HG02763 (cell line): ENCODE measurements around the gene BTRC.

Source experiments
- ATAC-seq: cut with Tn5 transposase; IDR thresholded peaks from one replicate; pipeline ENCODE4 v1.9.1; 2021; ENCODE audit warnings: mild to moderate bottlenecking, moderate library complexity; ENCODE audit not compliant: unreplicated experiment

The BTRC gene

DNA sequence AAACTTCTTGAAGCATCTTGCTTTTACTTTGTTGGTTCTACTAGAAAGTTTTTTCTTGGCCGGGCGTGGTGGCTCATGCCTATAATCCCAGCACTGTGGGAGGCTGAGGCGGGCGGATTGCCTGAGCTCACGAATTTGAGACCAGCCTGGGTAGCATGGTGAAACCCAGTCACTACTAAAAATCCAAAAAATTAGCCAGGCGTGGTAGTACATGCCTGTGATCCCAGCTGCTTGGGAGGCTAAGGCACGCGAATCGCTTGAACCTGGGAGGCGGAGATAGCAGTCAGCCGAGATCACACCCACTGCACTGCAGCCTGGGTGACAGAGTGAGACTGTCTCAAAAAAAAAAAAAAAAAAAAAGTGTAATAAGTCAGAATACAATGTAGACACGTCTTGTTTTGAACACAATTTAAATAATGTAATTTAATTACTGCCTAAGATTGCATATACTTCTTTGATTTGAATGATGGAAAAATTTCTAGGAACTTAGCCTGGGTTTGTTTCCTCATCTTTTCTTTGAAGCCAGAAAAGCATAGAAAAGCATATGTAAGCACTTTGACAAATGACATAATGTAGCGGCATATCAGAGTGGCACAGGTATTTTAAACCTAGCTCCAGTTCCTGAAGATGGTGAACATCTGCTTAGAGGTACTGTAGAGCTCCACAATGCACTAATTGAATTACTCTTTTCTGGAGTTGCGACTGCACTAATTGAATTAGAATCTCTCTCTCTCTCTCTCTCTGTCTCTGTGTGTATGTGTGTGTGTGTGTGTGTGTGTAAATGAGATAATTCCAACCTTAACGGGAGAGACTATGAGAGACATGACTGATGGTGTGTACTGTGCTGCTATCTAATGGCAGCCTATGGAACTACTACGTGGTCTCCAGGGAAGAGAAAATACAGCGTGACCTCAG, 87.8 kb downstream of the BTRC start:
- no peak for ATAC-seq

DNA sequence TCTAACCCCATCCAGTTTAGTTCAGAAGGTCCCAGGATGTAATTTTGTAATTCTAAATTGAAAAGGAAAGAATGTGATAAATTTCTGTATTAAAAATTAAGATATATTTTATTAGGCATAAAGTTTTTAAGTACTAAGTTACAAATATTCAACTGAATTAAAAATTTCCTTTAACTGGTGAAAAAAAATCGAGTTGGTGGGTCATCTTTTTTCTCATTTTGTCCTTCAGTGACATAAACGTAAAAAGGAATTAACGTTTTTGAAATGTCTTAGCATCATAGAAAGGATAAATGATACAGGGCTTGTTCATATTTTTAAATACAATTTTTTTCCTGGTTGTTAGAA, 88.5 kb downstream of the BTRC start:
- ATAC-seq, result no peak

DNA sequence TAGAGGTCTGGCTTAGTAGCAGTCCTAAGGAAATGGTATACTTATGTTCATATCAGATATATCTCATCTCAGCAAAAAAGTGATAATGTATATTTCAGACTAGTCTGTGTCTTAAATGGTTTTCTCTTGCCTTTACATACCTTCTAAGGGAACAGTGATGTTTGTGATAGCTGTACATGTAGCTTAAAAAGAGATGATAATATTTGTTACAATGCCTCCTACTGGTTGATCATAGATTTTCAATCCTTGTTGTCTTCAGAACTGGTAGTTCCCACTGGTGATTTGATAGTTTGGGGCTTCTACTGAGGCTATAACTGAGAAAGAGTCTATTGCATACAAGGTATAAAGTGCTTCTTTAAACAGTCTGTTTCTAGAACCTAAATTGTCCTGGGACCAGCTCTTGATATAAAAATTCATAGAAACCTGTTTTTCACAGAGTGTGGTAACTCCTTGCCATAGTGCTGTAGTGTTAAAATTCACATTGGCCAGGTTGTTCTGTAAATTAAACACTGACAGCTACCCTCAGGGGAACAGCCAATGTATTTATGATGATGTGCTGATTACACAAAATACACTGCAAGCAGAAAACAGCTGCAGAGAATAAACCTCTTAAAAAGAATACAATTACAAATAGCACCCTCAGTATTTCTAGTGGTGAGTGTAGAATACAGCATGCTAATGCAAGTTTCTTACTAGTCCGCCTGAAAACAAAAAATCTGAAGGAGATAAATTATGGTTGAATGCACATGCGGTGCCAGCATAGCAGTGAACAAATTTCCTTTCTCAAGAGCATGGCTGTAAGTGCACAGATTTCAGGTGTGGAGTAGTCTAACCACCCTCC, 90.3 kb downstream of the BTRC start:
- no peak for ATAC-seq

DNA sequence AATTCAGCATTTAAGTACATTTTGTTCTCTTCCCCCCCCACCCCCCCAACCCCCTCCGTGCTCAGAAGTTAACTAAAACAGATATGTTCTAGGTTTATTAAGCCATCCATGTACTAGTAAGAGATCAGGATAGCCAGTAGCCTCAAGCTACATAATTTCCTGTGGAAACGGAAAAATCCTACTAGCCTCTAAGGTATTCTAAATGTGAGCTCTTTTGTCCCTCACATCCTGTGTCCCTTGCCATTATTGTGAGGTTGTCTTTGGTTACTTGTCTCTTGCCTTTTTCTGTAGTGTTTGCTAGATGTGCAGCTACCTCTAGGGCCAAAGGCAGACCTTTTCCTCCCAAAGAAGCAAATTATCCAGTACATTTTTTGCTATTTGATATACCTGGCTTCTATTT, 92.1 kb downstream of the BTRC start:
- ATAC-seq, result no peak

DNA sequence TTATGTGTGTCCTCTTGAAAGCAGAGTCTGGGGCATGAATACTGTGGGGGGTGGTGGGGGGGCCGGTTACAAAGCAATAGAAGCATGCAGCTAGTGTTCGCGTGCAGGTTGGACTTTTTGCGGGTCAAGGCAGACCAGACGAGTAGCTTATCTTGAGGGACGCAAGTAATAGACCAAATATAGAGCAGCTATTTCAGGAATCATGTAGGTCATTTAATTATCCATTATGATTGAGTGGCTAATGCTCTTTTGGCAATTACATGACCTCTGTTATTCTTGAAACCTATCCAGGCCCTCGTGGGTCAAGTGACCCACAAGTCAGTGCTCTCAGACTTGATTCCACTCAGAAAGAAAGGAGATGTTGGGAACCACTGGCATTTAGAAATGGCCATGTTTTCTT, 93.0 kb downstream of the BTRC start:
- no peak for ATAC-seq

DNA sequence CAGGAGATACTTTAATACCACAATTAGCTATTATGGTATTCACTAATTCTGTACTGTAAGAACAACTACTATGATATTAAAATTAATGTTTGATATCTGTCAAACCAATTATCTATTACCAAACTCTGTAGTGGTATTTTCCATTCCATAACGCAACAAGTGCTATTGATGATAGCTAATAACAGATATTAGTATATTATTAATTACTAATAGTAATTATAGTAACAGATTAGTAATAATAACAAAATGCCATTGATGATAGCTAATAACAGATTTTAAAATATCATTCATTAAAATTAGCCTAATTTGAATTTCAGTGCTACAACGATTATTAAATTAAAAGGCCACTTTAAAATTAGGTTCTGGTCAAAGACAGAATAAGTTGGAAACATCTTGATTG, 93.5 kb downstream of the BTRC start:
- no peak for ATAC-seq

DNA sequence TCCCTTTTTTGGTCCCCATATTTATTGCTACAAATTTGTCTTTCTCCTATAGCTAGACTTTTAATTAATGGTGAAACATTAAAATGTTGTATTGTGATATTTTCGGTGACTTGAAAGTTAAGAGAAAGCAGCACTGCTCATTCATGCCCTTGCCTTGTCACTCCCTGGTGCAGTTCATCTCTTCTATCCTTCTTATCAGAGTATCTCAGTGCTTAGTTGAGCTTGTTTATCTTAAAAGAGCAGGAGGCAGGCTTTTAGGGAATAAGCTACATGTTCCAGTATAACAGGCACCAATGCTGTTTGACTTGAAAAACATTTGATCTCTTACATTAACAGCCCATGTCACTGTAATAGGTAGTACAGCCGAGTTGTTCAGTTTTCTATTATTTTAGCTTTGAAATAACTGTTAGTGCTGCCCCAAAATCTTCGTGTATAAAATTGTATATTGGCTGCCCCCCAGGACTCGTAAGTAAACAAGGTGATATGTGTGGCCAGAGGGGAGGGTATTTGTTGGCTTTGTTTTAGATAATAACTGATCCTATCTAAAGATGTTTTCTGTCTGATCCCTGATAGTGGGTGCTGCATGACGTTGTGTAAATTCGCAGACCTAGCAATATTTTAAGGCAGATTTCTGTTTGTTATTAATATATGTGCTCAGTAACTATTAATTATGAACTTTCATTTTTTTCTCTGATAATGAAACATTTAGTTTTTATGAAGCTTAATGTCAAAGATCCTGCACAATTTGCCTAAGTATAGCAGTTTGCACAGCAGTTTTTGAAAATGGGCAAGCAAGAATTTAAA, 96.5 kb downstream of the BTRC start:
- no peak for ATAC-seq

DNA sequence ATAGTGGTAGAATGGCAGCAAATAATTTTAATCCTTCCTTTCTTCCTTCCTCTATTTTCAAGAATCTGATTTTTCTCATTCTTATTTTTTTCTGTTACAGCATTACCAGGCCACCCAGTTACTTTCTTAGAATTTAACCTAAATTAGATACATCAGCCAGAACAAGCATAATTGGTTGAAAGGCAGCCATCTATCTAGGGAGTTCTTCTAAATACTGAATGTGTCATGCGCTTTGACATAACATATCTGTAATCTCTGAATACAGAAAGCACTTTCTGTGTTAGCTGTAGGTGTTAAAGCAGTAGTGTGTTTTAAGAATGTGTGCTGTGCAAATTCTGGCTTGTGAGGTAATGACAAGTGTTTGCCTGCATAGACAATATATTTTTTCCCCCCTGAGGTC, 97.3 kb downstream of the BTRC start:
- no peak for ATAC-seq

DNA sequence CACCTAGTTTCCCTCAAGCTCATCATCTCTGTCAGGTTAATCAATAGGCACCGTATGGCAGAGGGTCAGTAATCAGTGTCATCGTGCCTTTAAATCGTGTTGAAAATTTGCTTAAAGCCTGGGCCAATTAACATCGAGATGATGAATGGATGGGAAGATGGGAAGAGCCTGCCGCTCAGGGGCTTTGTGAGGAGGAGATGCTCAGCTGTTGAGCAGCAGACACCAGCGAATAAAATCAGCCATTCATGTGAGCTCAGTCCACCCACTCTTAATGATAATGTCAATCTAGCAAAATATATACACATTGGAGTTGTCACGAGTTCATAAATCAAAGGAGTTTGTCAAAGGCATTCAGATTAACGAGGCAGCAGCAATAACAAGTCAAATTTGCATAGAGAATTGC, 97.7 kb downstream of the BTRC start:
- ATAC-seq, result no peak

DNA sequence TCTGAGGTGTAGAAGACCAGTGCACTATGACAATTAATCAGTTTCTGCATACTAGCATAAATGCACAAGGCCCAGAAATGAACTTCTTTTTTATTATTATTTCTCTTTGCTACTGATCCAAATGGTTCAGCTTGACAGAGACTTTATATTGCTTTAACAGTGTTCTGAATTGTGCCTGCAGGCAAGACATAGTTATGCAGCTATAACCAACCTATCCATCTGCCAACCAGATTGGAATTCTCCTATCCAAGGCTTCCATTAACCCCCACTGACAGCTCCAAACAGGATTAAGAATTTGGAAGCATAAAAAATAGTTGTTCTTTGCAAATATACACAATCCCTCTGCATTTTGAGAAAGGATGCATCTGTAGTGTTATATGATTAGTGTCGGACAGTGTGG, 98.2 kb downstream of the BTRC start:
- ATAC-seq, result no peak

DNA sequence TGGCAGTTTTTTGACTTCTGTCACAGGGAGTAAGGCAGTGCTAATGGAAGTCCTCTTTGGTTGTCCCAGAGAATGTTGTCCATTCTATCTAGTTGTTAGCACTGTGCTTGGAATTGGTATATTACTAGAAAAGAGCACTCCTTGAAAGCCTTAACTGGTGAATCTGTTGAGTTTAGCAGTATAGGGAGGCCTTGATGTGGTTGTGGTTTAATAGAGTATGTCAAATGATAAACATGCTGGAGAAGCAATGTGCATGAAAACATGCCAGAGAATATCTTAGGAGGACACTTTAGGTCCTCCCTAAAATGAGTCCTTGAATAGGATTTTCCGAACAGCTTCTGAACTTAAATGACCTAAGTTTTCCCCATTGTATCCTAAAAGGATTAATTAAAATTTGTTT, 98.6 kb downstream of the BTRC start:
- ATAC-seq, result no peak

DNA sequence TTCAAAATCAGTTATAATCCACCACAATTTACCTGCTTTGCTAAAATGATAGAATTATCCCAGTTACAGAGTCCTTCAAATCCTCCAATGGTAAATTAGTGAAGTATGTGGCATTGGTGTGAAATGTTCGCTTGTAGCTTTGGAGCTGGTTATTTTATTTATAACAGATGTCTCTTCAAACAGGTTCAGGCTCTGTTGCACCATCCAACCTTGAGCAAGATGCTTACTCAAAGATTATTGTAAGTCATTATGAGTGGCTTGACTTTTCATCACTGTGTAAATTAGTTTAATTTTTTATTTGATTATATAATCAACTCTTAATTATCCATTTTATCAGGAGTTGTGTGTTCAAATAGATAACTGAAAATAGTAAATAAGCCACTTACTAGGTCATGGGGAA, 99.4 kb downstream of the BTRC start:
- no peak for ATAC-seq

DNA sequence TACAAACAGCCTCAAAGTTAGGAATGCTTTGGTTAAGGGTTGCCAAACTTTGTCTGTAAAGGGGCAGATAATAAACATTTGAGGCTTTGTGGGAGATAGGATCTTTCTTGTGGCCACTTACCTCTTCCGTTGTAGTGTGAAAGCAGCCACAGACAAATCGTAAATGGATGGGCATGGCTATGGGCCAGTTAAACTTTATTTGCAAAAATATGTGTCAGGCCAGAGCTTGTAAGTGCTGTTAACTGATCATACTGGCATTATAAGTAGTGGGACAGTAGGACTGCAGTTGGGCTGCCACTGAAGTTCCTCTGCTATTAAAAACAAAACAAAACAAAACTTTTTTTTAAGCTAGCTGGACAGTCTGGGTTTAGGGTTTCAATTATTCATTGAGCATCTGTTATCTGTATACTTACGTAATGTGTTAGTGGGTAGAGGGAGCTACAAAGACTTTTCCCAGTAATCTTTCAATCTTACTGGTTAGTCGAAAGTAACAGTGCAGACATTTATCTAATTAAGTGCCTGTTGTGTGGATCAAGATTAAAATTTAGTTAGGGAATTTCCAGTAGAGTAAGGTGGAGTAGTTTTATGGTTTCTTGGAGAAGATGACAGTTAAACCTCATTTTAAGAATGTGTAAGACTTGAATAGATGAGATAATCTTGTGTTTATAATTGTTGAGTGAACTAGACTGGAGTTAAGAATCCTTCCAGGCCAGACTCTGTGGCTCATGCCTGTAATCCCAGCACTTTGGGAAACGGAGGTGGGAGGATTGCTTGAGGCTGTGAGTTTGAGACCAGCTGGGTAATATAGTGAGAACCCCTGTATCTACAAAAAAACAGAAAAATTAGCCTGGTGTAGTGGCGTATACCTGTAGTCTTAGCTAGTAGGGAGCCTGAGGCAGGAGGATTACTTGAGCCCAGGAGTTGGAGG, 100.1 kb downstream of the BTRC start:
- ATAC-seq, result no peak

DNA sequence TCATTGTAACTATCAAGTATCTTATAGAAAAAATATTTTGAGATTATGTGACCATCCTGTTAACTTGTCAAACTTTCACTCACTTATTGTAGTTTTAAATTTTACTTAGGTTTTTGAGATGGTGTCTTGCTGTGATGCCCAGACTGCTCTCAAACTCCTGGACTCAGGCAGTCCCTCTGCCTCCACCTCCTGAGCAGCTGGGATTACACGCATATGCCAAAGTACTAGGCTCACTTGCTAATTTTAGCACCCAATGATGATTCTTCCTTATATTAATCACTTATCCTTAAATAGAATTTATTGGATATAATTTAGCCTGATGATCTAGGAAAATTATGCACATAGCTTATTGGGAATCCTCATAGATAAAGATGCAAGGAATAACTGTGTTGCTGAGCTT, 104.9 kb downstream of the BTRC start:
- no peak for ATAC-seq

DNA sequence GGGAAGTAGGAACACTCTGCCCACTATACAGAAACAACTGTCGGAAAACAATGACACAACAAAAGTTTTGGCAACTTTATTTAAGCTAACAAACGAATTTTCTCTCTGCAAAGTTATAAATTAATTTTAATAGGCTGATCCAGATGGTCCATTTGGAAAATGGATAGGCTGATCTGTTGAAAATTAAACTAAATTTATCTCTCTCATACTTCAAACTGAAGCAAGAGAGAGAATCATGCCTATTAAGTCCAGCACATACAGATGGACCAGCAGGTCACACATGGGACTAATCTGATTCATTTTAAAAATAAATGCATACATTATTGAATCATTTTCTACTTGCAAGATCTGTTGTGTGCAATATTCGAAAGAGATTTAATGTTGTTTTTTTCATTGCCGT, 110.1 kb downstream of the BTRC start:
- ATAC-seq, result no peak

DNA sequence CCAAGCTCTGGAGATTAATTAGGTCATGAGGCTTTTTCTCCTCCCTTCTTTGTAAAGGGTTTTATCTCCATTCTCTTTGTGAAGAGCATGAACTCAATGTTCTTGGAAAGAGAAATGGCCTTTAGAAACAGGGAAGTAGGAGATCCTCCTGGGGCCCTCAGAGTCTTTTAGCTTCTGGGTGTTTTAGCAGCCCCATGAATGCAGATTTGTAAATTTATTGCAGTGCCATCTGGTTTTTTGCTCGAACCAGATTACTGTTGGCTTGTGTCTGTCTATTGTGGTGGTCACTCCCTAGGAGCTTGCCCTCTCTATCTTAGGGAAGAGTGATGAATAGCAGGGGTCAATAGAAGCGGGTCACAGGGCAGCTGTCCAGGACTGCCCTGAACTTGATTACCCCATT, 110.6 kb downstream of the BTRC start:
- ATAC-seq, result no peak

DNA sequence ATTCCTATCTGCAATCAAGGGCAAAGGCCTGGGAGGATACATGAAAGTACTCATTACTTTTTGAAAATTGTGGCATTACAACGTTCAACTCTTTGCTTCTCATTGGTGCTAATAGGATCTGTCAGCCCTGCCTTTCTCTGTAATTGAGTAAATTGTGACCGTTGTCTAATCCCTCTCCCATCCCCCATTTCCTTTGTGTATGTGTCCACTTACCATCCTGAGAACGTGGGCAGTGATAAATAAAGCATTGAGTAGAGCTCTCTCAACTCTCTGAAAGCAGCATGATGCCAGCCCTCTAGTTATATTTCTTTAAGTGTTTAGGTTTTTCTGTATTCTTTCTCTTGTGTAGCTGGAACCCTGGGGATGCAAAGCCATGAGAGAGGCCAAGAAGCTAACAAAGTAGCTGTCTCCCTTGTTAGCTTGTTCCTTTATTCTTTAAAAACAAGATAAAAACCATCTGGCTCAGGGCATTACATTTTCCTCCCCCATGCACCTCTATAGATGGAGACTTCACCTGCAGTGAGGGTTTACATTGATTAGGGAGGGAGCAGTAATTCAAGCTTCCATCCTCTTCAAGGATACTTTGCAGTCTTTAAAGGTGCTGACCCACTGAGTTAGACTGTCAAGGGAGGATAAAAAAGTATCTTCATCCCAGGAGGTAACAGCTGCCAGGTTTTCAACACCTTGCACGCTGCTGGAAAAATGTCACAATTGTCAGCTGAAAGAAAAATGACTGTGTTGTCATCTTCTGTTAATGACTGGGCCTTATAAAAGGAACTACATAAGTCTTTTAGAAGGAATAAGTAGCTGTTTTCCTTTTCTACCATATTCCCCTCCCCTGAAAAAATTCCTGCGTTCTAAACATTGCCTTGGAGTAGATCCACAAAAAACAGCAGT, 112.3 kb downstream of the BTRC start:
- ATAC-seq, result no peak

DNA sequence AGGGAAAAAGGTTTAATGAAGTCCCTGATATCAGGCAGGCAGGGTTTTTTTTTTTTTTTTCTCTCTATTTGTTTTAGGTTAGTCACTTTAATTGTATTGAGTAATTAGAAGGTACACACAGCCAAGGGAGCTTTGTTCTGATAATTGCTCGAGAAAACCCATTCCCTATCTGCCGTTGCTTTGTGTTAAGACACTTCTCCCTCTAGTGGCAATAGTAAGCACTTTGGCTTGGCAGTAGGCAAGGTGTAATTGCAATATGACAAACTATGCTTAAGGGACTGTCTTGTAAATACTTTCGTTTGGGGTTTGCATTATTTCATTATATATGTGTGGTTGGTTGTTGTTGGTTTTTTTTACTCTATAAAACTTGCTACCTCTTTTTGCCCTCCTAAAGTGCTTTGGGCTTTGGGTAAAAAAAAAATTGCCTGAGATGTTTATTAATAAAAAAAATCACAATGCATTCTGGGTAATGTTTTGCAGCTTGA, 113.4 kb downstream of the BTRC start:
- ATAC-seq, result no peak

DNA sequence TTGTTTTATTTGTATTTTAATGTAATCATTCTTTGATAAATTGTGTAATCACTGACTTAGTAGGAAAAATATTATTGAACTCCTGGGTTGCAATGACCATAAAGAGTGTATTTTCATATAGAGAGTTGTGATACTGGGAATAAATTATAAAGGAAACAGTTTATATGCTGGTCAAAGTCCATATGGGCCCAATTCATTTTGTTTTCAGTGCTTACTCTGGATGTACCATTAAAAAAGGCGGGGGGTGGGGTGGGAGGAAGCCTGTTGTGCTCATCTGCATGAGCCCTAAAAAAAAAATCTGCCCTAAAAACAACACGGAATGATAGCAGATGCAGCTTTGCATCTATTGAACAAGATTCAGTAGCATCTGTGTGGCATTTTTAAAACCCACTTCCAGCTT, 114.2 kb downstream of the BTRC start:
- no peak for ATAC-seq
